ENCODE results near the gene SYNJ2. TPM values are rescaled to one million over a fixed set of nuclear protein-coding genes. Genes with fewer than 3 reads are reported as not detected.

The SYNJ2 gene
- total RNA-seq, 1 experiment from 2014 or later: 24.5 TPM

DNA sequence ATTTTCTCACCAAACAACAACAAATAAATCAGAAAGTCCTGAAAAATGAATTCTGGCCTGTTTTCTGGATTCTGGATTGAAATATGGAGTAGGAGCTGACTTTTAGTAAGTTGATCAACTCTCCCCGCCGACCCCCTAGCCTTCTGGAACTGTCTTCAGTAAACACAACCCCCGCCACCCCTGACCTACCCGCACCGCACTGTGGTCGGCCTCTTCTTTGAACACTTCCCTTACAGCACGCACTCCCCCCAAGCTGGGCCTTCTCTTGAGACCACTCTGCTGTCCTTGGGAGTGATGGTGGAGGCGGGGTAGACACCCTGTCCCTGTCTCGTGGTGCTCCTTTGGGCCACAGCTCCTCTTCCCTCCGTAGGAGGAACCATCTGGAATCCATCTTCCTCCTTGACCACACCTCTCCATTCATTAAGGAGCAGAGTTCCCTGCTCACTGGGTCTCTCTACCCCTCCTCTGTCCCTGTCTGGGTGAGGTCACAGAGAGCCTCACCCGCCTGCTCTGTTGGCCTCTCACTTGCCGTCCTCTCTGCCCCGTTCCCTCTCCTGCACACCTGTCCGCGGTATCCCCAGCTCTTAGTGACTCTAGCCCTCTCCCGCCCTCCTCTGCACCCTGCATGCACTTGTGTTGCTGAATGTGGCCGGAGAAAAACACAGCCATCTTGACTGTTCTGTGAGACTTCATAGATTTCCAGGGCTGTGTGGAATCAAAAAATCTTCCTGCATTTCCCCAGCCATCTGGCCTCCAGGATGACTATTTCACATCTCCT lies 19.1 kb downstream of the SYNJ2 start:
- H3K4me1 ChIP-seq (ENCODE audit: insufficient read depth, low read length): peaks cover 20% of the 10 kb centered on the region; the same call in 1 of the 2 replicates
- Mint-ChIP-seq H3K9me3 (peaks cover 0 to 4% of the 10 kb centered on the region in 2 experiments; a peak in 1 of 5 replicates), H3K4me1 (peaks cover 60 to 64% of the 10 kb centered on the region in 2 experiments), H3K27me3 (ENCODE audit: low read depth) (no peaks in the 10 kb centered on the region; the same call in 1 of the 2 replicates), H3K4me3 (no peak overlapping the region), H3K27ac (peak overlapping the region in 2 of 3 experiments; percentile 19 to 87; a peak in 3 of 7 replicates), H3K36me3 (ENCODE audit: insufficient read depth in 1 of 3, low read depth in 3 of 3) (peaks cover 3 to 8% (median 7%) of the 10 kb centered on the region in 3 experiments; a peak in 5 of 7 replicates)
- no peak overlapping the region for H4K8ac ChIP-seq (replicated peaks; ENCODE audit: insufficient read length, low read depth, low read length)
- no peak overlapping the region for H3K27ac ChIP-seq (ENCODE audit: insufficient read length, low read depth, low read length)
- H2BK12ac ChIP-seq (ENCODE audit: insufficient read length, low read depth, low read length): no peak overlapping the region
- H4K91ac ChIP-seq (ENCODE audit: insufficient read length, low read depth, low read length): no peak overlapping the region
- H2BK20ac ChIP-seq (ENCODE audit: low read depth, low read length, poor library complexity, severe bottlenecking): no peak overlapping the region
- H3K23me2 ChIP-seq (ENCODE audit: insufficient read length, low read depth, low read length, poor library complexity, severe bottlenecking): no peaks in the 10 kb centered on the region
- no peak overlapping the region for H2BK120ac ChIP-seq (ENCODE audit: low read depth, low read length, poor library complexity, severe bottlenecking)
- H3K9ac ChIP-seq (ENCODE audit: extremely low read depth, insufficient read length, low read length): no peak overlapping the region
- no peaks in the 10 kb centered on the region for H3K27me3 ChIP-seq (ENCODE audit: insufficient read depth, low read length)
- H3K14ac ChIP-seq (ENCODE audit: insufficient read depth, low read length): no peak overlapping the region
- no peak overlapping the region for H3K4ac ChIP-seq (ENCODE audit: low read depth, low read length)
- TF ChIP-seq, protein P1, sequence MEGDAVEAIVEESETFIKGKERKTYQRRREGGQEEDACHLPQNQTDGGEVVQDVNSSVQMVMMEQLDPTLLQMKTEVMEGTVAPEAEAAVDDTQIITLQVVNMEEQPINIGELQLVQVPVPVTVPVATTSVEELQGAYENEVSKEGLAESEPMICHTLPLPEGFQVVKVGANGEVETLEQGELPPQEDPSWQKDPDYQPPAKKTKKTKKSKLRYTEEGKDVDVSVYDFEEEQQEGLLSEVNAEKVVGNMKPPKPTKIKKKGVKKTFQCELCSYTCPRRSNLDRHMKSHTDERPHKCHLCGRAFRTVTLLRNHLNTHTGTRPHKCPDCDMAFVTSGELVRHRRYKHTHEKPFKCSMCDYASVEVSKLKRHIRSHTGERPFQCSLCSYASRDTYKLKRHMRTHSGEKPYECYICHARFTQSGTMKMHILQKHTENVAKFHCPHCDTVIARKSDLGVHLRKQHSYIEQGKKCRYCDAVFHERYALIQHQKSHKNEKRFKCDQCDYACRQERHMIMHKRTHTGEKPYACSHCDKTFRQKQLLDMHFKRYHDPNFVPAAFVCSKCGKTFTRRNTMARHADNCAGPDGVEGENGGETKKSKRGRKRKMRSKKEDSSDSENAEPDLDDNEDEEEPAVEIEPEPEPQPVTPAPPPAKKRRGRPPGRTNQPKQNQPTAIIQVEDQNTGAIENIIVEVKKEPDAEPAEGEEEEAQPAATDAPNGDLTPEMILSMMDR (conservative IDR thresholded peaks at IDR 0.05): no peak
- H3K4me2 ChIP-seq (ENCODE audit: insufficient read depth, insufficient read length, low read length): no peak overlapping the region
- no peak overlapping the region for H2AFZ ChIP-seq (ENCODE audit: low read length)
- no peaks in the 10 kb centered on the region for H3K9me3 ChIP-seq (ENCODE audit: control insufficient read depth, low read depth, low read length)
- no peak overlapping the region for H4K5ac ChIP-seq (ENCODE audit: insufficient read length, low read depth, low read length)
- no peak overlapping the region for H3T11ph ChIP-seq (ENCODE audit: low read length)
- H3K79me1 ChIP-seq (ENCODE audit: insufficient read depth, low read depth, low read length, poor library complexity, severe bottlenecking): no peaks in the 10 kb centered on the region
- H2BK5ac ChIP-seq (ENCODE audit: insufficient read length, low read length): no peak overlapping the region
- no peak overlapping the region for H3K18ac ChIP-seq (ENCODE audit: insufficient read length, low read depth, low read length)
- no CpG with 5 or more reads among the region's 17 CpGs for WGBS (ENCODE audit: extremely low coverage, insufficient read length, low lambda C conversion rate)
- H3K79me2 ChIP-seq (ENCODE audit: insufficient read depth, low read length): no peaks in the 10 kb centered on the region; the same call in 1 of the 2 replicates
- H4K20me1 ChIP-seq (ENCODE audit: control insufficient read depth, insufficient read depth, insufficient read length): no peaks in the 10 kb centered on the region
- no peak for DNase-seq
- H3K56ac ChIP-seq (ENCODE audit: insufficient read length, low read depth, low read length): no peak overlapping the region
- no peak overlapping the region for H2BK15ac ChIP-seq (ENCODE audit: low read depth, low read length)
- no peak overlapping the region for H2AK5ac ChIP-seq (ENCODE audit: insufficient read length, low read length)
- no peak overlapping the region for H3K23ac ChIP-seq (ENCODE audit: insufficient read length, low read depth, low read length)
